HEK293 (cell line): ENCODE data around the gene CDC42EP3.

Source experiments
- EGR2 ChIP-seq: fragments of 450-650 bp; formaldehyde crosslinking; IDR thresholded peaks from 2 replicates; pipeline ENCODE4 v1.5.1; 2016; ENCODE audit warnings: low read depth, missing biosample characterization, missing genetic modification characterization
- SP7 ChIP-seq: fragments of 450-650 bp; formaldehyde crosslinking; IDR thresholded peaks from 2 replicates; pipeline ENCODE4 v1.5.1; 2016; ENCODE audit warnings: missing biosample characterization, missing genetic modification characterization
- ZEB2 ChIP-seq: fragments of 450-650 bp; formaldehyde crosslinking; IDR thresholded peaks from 2 replicates; pipeline ENCODE4 v1.5.1; 2016; ENCODE audit warnings: missing biosample characterization, missing genetic modification characterization
- ZNF140 ChIP-seq: fragments of 450-650 bp; formaldehyde crosslinking; IDR thresholded peaks from 2 replicates; pipeline ENCODE4 v1.5.1; 2016; ENCODE audit warnings: missing biosample characterization, missing genetic modification characterization
- ZNF274 ChIP-seq, 2 experiments: fragments of 200-500 bp in 1 of 2; fragments of 450-650 bp in 1 of 2; sonication (Bioruptor generic) in 1 of 2; formaldehyde crosslinking in 1 of 2; IDR thresholded peaks; 2 replicates each; pipeline versions ENCODE4 v1.5.1 to v1.6.1; 2014 to 2016; ENCODE audit warnings: borderline replicate concordance in 1 of 2, inconsistent platforms in 1 of 2, low read length in 1 of 2, missing biosample characterization in 1 of 2, missing genetic modification characterization in 1 of 2
- ZNF292 ChIP-seq: fragments of 450-650 bp; formaldehyde crosslinking; IDR thresholded peaks from 2 replicates; pipeline ENCODE4 v1.5.1; 2016; ENCODE audit warnings: low read depth, missing biosample characterization, missing genetic modification characterization, borderline replicate concordance
- ZNF530 ChIP-seq: fragments of 450-650 bp; formaldehyde crosslinking; IDR thresholded peaks from 2 replicates; pipeline ENCODE4 v1.5.1; 2016; ENCODE audit warnings: low read depth, missing biosample characterization, missing genetic modification characterization
- TF ChIP-seq, protein P1 (sequence below): fragments of 450-650 bp; formaldehyde crosslinking; IDR thresholded peaks from 2 replicates; pipeline ENCODE4 v1.5.1; 2016; ENCODE audit warnings: missing biosample characterization, missing genetic modification characterization
- TF ChIP-seq, protein P2 (sequence below): fragments of 450-650 bp; formaldehyde crosslinking; conservative IDR thresholded peaks from 2 replicates; pipeline ENCODE4 v1.5.1; 2016; ENCODE audit warnings: low read depth, missing biosample characterization, missing genetic modification characterization
- TF ChIP-seq, protein P3 (sequence below): fragments of 450-650 bp; formaldehyde crosslinking; optimal IDR thresholded peaks from 2 replicates; pipeline ENCODE3; 2016; ENCODE audit warnings: missing biosample characterization, mild to moderate bottlenecking, missing genetic modification characterization
- TF ChIP-seq, protein P4 (sequence below): fragments of 450-650 bp; formaldehyde crosslinking; IDR thresholded peaks from 2 replicates; pipeline ENCODE4 v1.5.1; 2017; ENCODE audit warnings: missing biosample characterization, missing genetic modification characterization
- TF ChIP-seq, protein P5 (sequence below): fragments of 450-650 bp; formaldehyde crosslinking; IDR thresholded peaks from 2 replicates; pipeline ENCODE4 v1.5.1; 2016; ENCODE audit warnings: missing biosample characterization, missing genetic modification characterization

DNA sequence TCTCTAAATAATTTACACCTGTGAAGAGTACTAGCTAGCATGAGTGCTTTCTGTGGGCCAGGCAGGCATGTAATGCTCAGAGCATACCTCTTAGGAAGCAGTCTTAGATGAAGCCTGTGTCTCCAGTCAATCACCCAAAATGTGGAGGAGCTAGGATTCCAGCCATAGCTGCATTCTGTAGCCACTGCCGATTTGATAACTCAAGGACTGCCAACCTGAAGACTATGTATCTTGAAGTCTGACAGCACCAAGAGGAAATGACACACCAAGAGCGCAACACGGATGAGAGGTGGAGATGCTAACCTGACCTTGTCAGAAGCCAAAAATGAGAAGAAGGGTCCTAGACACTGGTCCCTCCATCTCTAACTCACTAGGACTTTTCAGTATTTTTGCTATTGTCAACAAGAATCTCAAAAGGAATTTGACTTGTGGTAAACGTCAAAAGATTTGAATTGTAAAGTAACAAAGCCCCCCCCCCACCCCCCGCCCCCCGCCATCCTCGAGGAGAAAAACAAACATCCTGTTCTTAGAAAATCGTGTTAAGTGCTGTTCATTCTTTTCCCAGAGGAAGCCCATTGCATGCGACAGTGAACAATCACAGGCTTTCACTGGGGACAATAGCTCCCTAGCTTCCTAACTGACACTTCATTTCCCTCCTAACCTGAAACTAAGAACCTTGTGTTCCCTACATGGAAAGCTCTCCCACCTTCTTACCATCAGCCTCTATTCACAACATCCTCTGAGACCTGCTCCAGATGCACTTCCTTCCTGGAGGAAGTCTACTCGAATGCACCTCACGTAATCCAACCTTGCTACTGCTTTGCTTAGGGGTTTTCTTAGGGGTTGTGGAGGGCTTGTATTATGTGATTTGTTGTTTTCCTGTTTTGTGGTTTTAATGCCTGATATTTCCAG is 14.7 kb downstream of the CDC42EP3 start:
- TF ChIP-seq, protein P1, sequence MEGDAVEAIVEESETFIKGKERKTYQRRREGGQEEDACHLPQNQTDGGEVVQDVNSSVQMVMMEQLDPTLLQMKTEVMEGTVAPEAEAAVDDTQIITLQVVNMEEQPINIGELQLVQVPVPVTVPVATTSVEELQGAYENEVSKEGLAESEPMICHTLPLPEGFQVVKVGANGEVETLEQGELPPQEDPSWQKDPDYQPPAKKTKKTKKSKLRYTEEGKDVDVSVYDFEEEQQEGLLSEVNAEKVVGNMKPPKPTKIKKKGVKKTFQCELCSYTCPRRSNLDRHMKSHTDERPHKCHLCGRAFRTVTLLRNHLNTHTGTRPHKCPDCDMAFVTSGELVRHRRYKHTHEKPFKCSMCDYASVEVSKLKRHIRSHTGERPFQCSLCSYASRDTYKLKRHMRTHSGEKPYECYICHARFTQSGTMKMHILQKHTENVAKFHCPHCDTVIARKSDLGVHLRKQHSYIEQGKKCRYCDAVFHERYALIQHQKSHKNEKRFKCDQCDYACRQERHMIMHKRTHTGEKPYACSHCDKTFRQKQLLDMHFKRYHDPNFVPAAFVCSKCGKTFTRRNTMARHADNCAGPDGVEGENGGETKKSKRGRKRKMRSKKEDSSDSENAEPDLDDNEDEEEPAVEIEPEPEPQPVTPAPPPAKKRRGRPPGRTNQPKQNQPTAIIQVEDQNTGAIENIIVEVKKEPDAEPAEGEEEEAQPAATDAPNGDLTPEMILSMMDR, result no peak
- TF ChIP-seq SP7 (tag by site-specific recombination), result no peak
- no peak for TF ChIP-seq ZNF274 (IDR thresholded peaks at IDR 0.05; ENCODE audit: low read length)
- TF ChIP-seq ZNF274 (tag by site-specific recombination; IDR thresholded peaks at IDR 0.05; ENCODE audit: borderline replicate concordance), result no peak
- no peak for TF ChIP-seq ZNF140 (tag by site-specific recombination)
- no peak for TF ChIP-seq ZEB2
- TF ChIP-seq, protein P2, sequence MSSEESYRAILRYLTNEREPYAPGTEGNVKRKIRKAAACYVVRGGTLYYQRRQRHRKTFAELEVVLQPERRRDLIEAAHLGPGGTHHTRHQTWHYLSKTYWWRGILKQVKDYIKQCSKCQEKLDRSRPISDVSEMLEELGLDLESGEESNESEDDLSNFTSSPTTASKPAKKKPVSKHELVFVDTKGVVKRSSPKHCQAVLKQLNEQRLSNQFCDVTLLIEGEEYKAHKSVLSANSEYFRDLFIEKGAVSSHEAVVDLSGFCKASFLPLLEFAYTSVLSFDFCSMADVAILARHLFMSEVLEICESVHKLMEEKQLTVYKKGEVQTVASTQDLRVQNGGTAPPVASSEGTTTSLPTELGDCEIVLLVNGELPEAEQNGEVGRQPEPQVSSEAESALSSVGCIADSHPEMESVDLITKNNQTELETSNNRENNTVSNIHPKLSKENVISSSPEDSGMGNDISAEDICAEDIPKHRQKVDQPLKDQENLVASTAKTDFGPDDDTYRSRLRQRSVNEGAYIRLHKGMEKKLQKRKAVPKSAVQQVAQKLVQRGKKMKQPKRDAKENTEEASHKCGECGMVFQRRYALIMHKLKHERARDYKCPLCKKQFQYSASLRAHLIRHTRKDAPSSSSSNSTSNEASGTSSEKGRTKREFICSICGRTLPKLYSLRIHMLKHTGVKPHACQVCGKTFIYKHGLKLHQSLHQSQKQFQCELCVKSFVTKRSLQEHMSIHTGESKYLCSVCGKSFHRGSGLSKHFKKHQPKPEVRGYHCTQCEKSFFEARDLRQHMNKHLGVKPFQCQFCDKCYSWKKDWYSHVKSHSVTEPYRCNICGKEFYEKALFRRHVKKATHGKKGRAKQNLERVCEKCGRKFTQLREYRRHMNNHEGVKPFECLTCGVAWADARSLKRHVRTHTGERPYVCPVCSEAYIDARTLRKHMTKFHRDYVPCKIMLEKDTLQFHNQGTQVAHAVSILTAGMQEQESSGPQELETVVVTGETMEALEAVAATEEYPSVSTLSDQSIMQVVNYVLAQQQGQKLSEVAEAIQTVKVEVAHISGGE, result no peak
- TF ChIP-seq ZNF292 (tag by site-specific recombination), result no peak
- no peak for TF ChIP-seq ZNF530 (tag by site-specific recombination)
- TF ChIP-seq, protein P3, sequence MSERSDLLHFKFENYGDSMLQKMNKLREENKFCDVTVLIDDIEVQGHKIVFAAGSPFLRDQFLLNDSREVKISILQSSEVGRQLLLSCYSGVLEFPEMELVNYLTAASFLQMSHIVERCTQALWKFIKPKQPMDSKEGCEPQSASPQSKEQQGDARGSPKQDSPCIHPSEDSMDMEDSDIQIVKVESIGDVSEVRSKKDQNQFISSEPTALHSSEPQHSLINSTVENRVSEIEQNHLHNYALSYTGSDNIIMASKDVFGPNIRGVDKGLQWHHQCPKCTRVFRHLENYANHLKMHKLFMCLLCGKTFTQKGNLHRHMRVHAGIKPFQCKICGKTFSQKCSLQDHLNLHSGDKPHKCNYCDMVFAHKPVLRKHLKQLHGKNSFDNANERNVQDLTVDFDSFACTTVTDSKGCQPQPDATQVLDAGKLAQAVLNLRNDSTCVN (tag by site-specific recombination), result no peak
- TF ChIP-seq, protein P4, sequence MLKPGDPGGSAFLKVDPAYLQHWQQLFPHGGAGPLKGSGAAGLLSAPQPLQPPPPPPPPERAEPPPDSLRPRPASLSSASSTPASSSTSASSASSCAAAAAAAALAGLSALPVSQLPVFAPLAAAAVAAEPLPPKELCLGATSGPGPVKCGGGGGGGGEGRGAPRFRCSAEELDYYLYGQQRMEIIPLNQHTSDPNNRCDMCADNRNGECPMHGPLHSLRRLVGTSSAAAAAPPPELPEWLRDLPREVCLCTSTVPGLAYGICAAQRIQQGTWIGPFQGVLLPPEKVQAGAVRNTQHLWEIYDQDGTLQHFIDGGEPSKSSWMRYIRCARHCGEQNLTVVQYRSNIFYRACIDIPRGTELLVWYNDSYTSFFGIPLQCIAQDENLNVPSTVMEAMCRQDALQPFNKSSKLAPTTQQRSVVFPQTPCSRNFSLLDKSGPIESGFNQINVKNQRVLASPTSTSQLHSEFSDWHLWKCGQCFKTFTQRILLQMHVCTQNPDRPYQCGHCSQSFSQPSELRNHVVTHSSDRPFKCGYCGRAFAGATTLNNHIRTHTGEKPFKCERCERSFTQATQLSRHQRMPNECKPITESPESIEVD (tag by site-specific recombination), result no peak
- TF ChIP-seq EGR2, result no peak
- TF ChIP-seq, protein P5, sequence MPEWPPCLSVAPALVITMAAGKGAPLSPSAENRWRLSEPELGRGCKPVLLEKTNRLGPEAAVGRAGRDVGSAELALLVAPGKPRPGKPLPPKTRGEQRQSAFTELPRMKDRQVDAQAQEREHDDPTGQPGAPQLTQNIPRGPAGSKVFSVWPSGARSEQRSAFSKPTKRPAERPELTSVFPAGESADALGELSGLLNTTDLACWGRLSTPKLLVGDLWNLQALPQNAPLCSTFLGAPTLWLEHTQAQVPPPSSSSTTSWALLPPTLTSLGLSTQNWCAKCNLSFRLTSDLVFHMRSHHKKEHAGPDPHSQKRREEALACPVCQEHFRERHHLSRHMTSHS, result no peak
